B cell (primary cell): ENCODE data around the gene MAP3K6. TPM values are rescaled to one million over a fixed set of nuclear protein-coding genes. Genes with fewer than 3 reads are reported as not detected.
A peak's percentile ranks its signal among the peaks of the same experiment; 100 is the strongest.

Source experiments
- ATAC-seq: fragments of 200-7000 bp; cut with Tn5 transposase; one replicate; pipeline ENCODE4 v1.10.0; 2021; ENCODE audit warnings: low read depth, mild to moderate bottlenecking, moderate number of reproducible peaks, moderate library complexity
- CTCF ChIA-PET: fragments of 350-600 bp; sonication (Branson Sonifier 250); formaldehyde crosslinking; loops from one replicate; lab custom pipeline; 2021; ENCODE audit warnings: antibody characterized with exemption, inconsistent platforms; lab: Charles Lee
- POLR2A ChIA-PET: fragments of 350-600 bp; sonication (Branson Sonifier 250); formaldehyde crosslinking; loops from one replicate; lab custom pipeline; 2021; ENCODE audit warnings: antibody characterized with exemption; lab: Charles Lee
- DNase-seq: peaks from one replicate; pipeline ENCODE4 v3.0.0; 2013
- H2AFZ ChIP-seq: 2 replicates; pipeline ENCODE4 v1.6.1; 2012; ENCODE audit warnings: mild to moderate bottlenecking, low read depth, low read length; ENCODE audit not compliant: insufficient read depth, poor library complexity, severe bottlenecking
- H3K27ac ChIP-seq, 2 donors: 1 replicate in 1 of 2; 2 replicates in 1 of 2; pipeline ENCODE4 v1.5.1; 2012 to 2013; ENCODE audit warnings: low read length in 2 of 2, mild to moderate bottlenecking in 2 of 2, moderate library complexity in 1 of 2
- H3K27me3 ChIP-seq, 4 experiments: fragments of 200-600 bp in 1 of 4; sonication (generic) in 1 of 4; replicated peaks in 1 of 4; 1 replicate in 2 of 4; 2 replicates in 2 of 4; pipeline versions ENCODE4 v1.6.1 to v1.7.0; 2013 to 2016; ENCODE audit warnings: low read length in 3 of 4, mild to moderate bottlenecking in 2 of 4, mixed read lengths in 1 of 4, moderate library complexity in 1 of 4; ENCODE audit not compliant: insufficient read depth in 4 of 4, control insufficient read depth in 3 of 4; ENCODE audit errors: control extremely low read depth in 1 of 4
- H3K36me3 ChIP-seq, 2 experiments: replicated peaks in 1 of 2; 1 replicate in 1 of 2; 2 replicates in 1 of 2; pipeline versions ENCODE4 v1.6.1 to v1.7.1; 2013; ENCODE audit warnings: low read length in 1 of 2; ENCODE audit not compliant: insufficient read depth in 2 of 2, control insufficient read depth in 1 of 2; ENCODE audit errors: control extremely low read depth in 1 of 2, extremely low read depth in 1 of 2
- H3K4me1 ChIP-seq, 2 donors: fragments of 200-600 bp in 1 of 2; sonication (generic) in 1 of 2; 1 replicate in 1 of 2; 2 replicates in 1 of 2; pipeline versions ENCODE4 v1.5.1 to v1.6.1; 2013 to 2017; ENCODE audit warnings: low read length in 2 of 2; ENCODE audit not compliant: control insufficient read depth in 2 of 2, insufficient read depth in 2 of 2
- H3K4me2 ChIP-seq: replicated peaks from 2 replicates; pipeline ENCODE3; 2012; ENCODE audit warnings: mild to moderate bottlenecking, low read depth, low read length; ENCODE audit not compliant: poor library complexity, severe bottlenecking
- H3K4me3 ChIP-seq, 5 experiments: fragments of 200-600 bp in 1 of 5; sonication (generic) in 1 of 5; 1 replicate in 3 of 5; 2 replicates in 2 of 5; pipeline versions ENCODE4 v1.5.1 to v1.7.0; 2011 to 2016; ENCODE audit warnings: low read length in 4 of 5, mild to moderate bottlenecking in 4 of 5, low read depth in 2 of 5, control low read depth in 1 of 5, moderate library complexity in 1 of 5; ENCODE audit not compliant: insufficient read depth in 1 of 5; ENCODE audit errors: control extremely low read depth in 1 of 5, extremely low read depth in 1 of 5
- H3K79me2 ChIP-seq: fragments of 200-600 bp; sonication (generic); one replicate; pipeline ENCODE4 v1.6.0; 2016; ENCODE audit warnings: low read length; ENCODE audit not compliant: control insufficient read depth, insufficient read depth
- H3K9ac ChIP-seq: fragments of 200-600 bp; sonication (generic); 2 replicates; pipeline ENCODE4 v1.6.1; 2017; ENCODE audit warnings: mild to moderate bottlenecking, low read length, moderate library complexity
- H3K9me3 ChIP-seq, 3 donors: one replicate each; pipeline versions ENCODE4 v1.6.1 to v1.7.1; 2013; ENCODE audit warnings: low read length in 2 of 3; ENCODE audit not compliant: control insufficient read depth in 2 of 3, insufficient read depth in 1 of 3; ENCODE audit errors: control extremely low read depth in 1 of 3
- H4K20me1 ChIP-seq: 2 replicates; pipeline ENCODE4 v1.6.0; 2012; ENCODE audit warnings: mild to moderate bottlenecking, low read length; ENCODE audit not compliant: insufficient read depth, control insufficient read depth, poor library complexity, severe bottlenecking
- H3K27ac Mint-ChIP-seq: one replicate; pipeline ENCODE4 v1.8.0; 2021; ENCODE audit warnings: mixed read lengths
- H3K27me3 Mint-ChIP-seq: one replicate; pipeline ENCODE4 v1.8.0; 2021; ENCODE audit warnings: mixed read lengths
- H3K4me1 Mint-ChIP-seq: one replicate; pipeline ENCODE4 v1.8.0; 2021; ENCODE audit warnings: mixed read lengths
- H3K4me3 Mint-ChIP-seq: one replicate; pipeline ENCODE4 v1.8.0; 2021; ENCODE audit warnings: mixed read lengths
- H3K9me3 Mint-ChIP-seq: one replicate; pipeline ENCODE4 v1.8.0; 2022; ENCODE audit warnings: mixed read lengths; ENCODE audit not compliant: insufficient read depth
- EZH2 ChIP-seq: IDR thresholded peaks from 2 replicates; pipeline ENCODE4 v1.6.1; 2012; ENCODE audit warnings: borderline replicate concordance, low read depth, mild to moderate bottlenecking, moderate library complexity, low read length; ENCODE audit not compliant: insufficient read depth, poor library complexity, severe bottlenecking
- whole genome bisulfite sequencing: methylation state at CpG from one replicate; pipeline ENCODE4 v1.1.5; 2013; ENCODE audit warnings: missing lambda C conversion rate; ENCODE audit not compliant: insufficient coverage; 5-methylcytosine and 5-hydroxymethylcytosine counted together
- intact Hi-C: fragments of 100-400 bp; cut with micrococcal nuclease; formaldehyde crosslinking; loops from one replicate; pipeline ENCODE4 v1.10.0; 2022
- polyA plus RNA-seq: library from polyadenylated mRNA; depleted of rRNA; stranded (reverse); fragments of >200 nt; gene quantifications from 2 replicates; pipeline ENCODE4 v1.2.3, GENCODE V29; 2012
- total RNA-seq, 2 donors: library from RNA; stranded (reverse); fragments of 120-200 nt in 1 of 2; gene quantifications; 1 replicate in 1 of 2; 2 replicates in 1 of 2; pipeline versions ENCODE4 v1.2.3 to v1.2.4, GENCODE V29; 2013 to 2022
- TF ChIP-seq, protein P1 (sequence below): fragments of 200-600 bp; IDR thresholded peaks from one replicate; pipeline ENCODE4 v1.8.0; 2022; ENCODE audit warnings: antibody characterized with exemption, mild to moderate bottlenecking

The MAP3K6 gene
- total and polyA plus RNA-seq, 2 donors (not counting 1 experiment from before 2014, with no cell fraction given): 9.4 to 11.0 TPM

DNA sequence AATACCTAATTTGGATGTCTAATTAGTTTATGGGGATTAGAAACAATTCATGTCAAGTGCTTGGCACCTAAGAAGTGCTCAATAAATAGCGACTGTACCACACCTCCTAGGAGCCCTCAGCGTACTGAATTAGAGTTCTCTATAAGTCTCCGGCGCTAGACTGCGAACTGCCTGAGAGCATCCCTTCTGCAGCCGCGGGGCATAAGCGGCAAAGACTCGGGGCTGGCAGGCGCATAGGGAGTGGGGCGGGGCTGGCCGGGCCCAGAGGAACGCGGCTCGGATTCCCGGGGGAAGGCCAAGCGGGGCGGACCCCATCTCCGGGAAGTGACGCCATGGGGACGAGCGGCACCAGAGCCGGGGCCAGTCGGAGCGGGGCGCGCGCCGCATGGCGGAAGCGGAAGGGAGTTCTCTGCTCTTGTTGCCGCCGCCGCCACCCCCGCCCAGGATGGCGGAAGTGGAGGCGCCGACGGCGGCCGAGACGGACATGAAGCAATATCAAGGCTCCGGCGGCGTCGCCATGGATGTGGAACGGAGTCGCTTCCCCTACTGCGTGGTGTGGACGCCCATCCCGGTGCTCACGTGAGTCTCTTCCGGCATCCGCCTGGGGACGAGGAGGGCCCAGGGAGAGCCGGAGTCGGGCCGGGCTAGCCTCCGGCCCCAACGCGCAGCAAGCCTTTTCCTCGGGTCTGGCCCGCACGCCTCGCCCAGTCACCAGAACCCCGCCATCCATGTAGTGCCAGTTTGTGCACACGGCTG lies 44.8 kb downstream of the MAP3K6 start, which contains the start of gene TMEM222:
TMEM222 (plus strand) TSS at position 351 of the 756 bp plus-strand sequence; CDS start at position 386, 35 bp downstream.
- Mint-ChIP-seq H3K27ac (peak within 1 kb of the TSS; percentile 97), H3K9me3 (no peaks in the 10 kb centered on the region), H3K4me1 (peaks cover 51% of the 10 kb centered on the region), H3K27me3 (peaks cover 12% of the 10 kb centered on the region), H3K4me3 (peak within 1 kb of the TSS; percentile 98)
- Histone ChIP-seq H3K79me2 (peaks cover 58% of the 10 kb centered on the region), H3K27ac (peak within 1 kb of the TSS; percentile 94), H3K4me2 (peak within 1 kb of the TSS; percentile 98), H3K4me3 (peak within 1 kb of the TSS; percentile 80 to 100 (median 98)), H3K9me3 (no peaks in the 10 kb centered on the region), H3K27me3 (no peaks in the 10 kb centered on the region), H3K36me3 (peaks cover 0 to 17% of the 10 kb centered on the region in 2 experiments), H4K20me1 (peaks cover 13% of the 10 kb centered on the region), H2AFZ (peak within 1 kb of the TSS; percentile 96), H3K4me1 (peaks cover 17 to 25% of the 10 kb centered on the region in 2 donors), H3K9ac (peak within 1 kb of the TSS; percentile 99)
- ChIA-PET CTCF (interaction anchor here (0.6 to 3.4 kb wide), 8 partner anchors 11 to 75 kb away, joined by 3 to 27 read pairs (median 6); partner anchors contain the start of gene SYTL1), POLR2A (interaction anchor here (0.6 to 1.0 kb wide), 4 partner anchors 36 to 341 kb away, joined by 3 to 7 read pairs (median 4); no protein-coding TSS in a partner anchor)
- ATAC-seq: peak; percentile 96
- intact Hi-C loops: loop anchor here (1.0 to 5.0 kb wide), 7 partner anchors 19 to 403 kb away; partner anchors contain the start of genes AHDC1, FAM76A, MAP3K6 and SLC9A1
- under 1% methylated on average over 67 of the region's 67 CpGs for WGBS
- TF ChIP-seq EZH2: no peak
- TF ChIP-seq, protein P1, sequence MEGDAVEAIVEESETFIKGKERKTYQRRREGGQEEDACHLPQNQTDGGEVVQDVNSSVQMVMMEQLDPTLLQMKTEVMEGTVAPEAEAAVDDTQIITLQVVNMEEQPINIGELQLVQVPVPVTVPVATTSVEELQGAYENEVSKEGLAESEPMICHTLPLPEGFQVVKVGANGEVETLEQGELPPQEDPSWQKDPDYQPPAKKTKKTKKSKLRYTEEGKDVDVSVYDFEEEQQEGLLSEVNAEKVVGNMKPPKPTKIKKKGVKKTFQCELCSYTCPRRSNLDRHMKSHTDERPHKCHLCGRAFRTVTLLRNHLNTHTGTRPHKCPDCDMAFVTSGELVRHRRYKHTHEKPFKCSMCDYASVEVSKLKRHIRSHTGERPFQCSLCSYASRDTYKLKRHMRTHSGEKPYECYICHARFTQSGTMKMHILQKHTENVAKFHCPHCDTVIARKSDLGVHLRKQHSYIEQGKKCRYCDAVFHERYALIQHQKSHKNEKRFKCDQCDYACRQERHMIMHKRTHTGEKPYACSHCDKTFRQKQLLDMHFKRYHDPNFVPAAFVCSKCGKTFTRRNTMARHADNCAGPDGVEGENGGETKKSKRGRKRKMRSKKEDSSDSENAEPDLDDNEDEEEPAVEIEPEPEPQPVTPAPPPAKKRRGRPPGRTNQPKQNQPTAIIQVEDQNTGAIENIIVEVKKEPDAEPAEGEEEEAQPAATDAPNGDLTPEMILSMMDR: no peak
- peak; percentile 98 for DNase-seq
